ENCODE results near the gene TMEM248. TPM values are rescaled to one million over a fixed set of nuclear protein-coding genes. Genes with fewer than 3 reads are reported as not detected.

TMEM248 gene
- total and polyA plus RNA-seq, 2 experiments from 2014 or later, result 40.2 to 73.7 TPM

DNA sequence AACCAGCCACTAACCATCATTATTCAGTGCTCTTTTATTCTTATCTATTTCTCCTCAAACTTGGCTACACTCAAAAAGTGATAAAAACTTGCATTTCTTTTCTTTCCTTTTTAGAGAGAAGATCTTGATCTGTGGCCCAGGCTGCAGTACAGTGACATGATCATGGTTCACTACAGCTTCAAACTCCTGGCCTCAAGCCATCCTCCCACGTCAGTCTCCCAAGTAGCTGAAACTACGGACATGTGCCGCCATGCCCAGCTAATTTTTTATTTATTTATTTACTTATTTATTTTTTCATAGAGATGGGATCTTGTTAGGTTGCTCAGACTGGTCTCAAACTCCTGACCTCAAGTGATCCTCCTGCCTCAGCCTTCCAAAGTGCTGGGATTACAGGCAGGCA is 24.6 kb upstream of the TMEM248 start:
- Histone ChIP-seq H3K79me2 (replicated peaks; ENCODE audit: insufficient read depth) (no peaks in the 10 kb centered on the region), H3K4me1 (ENCODE audit: insufficient read depth) (no peaks in the 10 kb centered on the region), H2AFZ (no peak overlapping the region), H3K4me3 (no peak overlapping the region), H3F3A (replicated peaks; ENCODE audit: low read depth) (no peaks in the 10 kb centered on the region), H4K20me1 (replicated peaks; ENCODE audit: insufficient read depth) (no peaks in the 10 kb centered on the region), H3K27me3 (ENCODE audit: insufficient read depth) (no peaks in the 10 kb centered on the region), H3K9me2 (ENCODE audit: insufficient read depth) (no peaks in the 10 kb centered on the region), H3K27ac (ENCODE audit: low read depth) (no peak overlapping the region), H3K4me2 (no peak overlapping the region), H3K36me3 (ENCODE audit: insufficient read depth) (no peaks in the 10 kb centered on the region)
- Mint-ChIP-seq H3K4me1 (peaks cover 3% of the 10 kb centered on the region; the same call in 2 of the 3 replicates), H3K27me3 (ENCODE audit: insufficient read depth, low read depth, poor library complexity) (peaks cover 2% of the 10 kb centered on the region), H3K9me3 (no peaks in the 10 kb centered on the region), H3K4me3 (no peak overlapping the region), H3K27ac (peak overlapping the region; percentile 38; the same call in 1 of the 2 replicates), H3K36me3 (ENCODE audit: low read depth) (peaks cover 19% of the 10 kb centered on the region)
- no peak for TF ChIP-seq STAT1 (IDR thresholded peaks at IDR 0.05; ENCODE audit: unreplicated experiment)
- TF ChIP-seq ZNF331 (CRISPR knock-in tag; IDR thresholded peaks at IDR 0.05; ENCODE audit: low read depth), result no peak
- TF ChIP-seq, protein P1, sequence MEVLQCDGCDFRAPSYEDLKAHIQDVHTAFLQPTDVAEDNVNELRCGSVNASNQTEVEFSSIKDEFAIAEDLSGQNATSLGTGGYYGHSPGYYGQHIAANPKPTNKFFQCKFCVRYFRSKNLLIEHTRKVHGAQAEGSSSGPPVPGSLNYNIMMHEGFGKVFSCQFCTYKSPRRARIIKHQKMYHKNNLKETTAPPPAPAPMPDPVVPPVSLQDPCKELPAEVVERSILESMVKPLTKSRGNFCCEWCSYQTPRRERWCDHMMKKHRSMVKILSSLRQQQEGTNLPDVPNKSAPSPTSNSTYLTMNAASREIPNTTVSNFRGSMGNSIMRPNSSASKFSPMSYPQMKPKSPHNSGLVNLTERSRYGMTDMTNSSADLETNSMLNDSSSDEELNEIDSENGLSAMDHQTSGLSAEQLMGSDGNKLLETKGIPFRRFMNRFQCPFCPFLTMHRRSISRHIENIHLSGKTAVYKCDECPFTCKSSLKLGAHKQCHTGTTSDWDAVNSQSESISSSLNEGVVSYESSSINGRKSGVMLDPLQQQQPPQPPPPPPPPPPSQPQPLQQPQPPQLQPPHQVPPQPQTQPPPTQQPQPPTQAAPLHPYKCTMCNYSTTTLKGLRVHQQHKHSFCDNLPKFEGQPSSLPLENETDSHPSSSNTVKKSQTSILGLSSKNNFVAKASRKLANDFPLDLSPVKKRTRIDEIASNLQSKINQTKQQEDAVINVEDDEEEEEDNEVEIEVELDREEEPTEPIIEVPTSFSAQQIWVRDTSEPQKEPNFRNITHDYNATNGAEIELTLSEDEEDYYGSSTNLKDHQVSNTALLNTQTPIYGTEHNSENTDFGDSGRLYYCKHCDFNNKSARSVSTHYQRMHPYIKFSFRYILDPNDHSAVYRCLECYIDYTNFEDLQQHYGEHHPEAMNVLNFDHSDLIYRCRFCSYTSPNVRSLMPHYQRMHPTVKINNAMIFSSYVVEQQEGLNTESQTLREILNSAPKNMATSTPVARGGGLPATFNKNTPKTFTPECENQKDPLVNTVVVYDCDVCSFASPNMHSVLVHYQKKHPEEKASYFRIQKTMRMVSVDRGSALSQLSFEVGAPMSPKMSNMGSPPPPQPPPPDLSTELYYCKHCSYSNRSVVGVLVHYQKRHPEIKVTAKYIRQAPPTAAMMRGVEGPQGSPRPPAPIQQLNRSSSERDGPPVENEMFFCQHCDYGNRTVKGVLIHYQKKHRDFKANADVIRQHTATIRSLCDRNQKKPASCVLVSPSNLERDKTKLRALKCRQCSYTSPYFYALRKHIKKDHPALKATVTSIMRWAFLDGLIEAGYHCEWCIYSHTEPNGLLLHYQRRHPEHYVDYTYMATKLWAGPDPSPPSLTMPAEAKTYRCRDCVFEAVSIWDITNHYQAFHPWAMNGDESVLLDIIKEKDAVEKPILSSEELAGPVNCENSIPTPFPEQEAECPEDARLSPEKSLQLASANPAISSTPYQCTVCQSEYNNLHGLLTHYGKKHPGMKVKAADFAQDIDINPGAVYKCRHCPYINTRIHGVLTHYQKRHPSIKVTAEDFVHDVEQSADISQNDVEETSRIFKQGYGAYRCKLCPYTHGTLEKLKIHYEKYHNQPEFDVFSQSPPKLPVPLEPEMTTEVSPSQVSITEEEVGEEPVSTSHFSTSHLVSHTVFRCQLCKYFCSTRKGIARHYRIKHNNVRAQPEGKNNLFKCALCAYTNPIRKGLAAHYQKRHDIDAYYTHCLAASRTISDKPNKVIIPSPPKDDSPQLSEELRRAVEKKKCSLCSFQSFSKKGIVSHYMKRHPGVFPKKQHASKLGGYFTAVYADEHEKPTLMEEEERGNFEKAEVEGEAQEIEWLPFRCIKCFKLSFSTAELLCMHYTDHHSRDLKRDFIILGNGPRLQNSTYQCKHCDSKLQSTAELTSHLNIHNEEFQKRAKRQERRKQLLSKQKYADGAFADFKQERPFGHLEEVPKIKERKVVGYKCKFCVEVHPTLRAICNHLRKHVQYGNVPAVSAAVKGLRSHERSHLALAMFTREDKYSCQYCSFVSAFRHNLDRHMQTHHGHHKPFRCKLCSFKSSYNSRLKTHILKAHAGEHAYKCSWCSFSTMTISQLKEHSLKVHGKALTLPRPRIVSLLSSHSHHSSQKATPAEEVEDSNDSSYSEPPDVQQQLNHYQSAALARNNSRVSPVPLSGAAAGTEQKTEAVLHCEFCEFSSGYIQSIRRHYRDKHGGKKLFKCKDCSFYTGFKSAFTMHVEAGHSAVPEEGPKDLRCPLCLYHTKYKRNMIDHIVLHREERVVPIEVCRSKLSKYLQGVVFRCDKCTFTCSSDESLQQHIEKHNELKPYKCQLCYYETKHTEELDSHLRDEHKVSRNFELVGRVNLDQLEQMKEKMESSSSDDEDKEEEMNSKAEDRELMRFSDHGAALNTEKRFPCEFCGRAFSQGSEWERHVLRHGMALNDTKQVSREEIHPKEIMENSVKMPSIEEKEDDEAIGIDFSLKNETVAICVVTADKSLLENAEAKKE (CRISPR knock-in tag; IDR thresholded peaks at IDR 0.05), result no peak
- TF ChIP-seq, protein P2, sequence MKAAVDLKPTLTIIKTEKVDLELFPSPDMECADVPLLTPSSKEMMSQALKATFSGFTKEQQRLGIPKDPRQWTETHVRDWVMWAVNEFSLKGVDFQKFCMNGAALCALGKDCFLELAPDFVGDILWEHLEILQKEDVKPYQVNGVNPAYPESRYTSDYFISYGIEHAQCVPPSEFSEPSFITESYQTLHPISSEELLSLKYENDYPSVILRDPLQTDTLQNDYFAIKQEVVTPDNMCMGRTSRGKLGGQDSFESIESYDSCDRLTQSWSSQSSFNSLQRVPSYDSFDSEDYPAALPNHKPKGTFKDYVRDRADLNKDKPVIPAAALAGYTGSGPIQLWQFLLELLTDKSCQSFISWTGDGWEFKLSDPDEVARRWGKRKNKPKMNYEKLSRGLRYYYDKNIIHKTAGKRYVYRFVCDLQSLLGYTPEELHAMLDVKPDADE (IDR thresholded peaks at IDR 0.05), result no peak
- no peak for TF ChIP-seq EZH2phosphoT487 (IDR thresholded peaks at IDR 0.05; ENCODE audit: unreplicated experiment)
- TF ChIP-seq, protein P3, sequence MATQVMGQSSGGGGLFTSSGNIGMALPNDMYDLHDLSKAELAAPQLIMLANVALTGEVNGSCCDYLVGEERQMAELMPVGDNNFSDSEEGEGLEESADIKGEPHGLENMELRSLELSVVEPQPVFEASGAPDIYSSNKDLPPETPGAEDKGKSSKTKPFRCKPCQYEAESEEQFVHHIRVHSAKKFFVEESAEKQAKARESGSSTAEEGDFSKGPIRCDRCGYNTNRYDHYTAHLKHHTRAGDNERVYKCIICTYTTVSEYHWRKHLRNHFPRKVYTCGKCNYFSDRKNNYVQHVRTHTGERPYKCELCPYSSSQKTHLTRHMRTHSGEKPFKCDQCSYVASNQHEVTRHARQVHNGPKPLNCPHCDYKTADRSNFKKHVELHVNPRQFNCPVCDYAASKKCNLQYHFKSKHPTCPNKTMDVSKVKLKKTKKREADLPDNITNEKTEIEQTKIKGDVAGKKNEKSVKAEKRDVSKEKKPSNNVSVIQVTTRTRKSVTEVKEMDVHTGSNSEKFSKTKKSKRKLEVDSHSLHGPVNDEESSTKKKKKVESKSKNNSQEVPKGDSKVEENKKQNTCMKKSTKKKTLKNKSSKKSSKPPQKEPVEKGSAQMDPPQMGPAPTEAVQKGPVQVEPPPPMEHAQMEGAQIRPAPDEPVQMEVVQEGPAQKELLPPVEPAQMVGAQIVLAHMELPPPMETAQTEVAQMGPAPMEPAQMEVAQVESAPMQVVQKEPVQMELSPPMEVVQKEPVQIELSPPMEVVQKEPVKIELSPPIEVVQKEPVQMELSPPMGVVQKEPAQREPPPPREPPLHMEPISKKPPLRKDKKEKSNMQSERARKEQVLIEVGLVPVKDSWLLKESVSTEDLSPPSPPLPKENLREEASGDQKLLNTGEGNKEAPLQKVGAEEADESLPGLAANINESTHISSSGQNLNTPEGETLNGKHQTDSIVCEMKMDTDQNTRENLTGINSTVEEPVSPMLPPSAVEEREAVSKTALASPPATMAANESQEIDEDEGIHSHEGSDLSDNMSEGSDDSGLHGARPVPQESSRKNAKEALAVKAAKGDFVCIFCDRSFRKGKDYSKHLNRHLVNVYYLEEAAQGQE (IDR thresholded peaks at IDR 0.05; ENCODE audit: unreplicated experiment), result no peak
- TF ChIP-seq JUNB (IDR thresholded peaks at IDR 0.05; ENCODE audit: unreplicated experiment), result no peak
- no peak for TF ChIP-seq POLR2AphosphoS5 (IDR thresholded peaks at IDR 0.05; ENCODE audit: low read depth)
- no peak for TF ChIP-seq ZNF114 (CRISPR knock-in tag; IDR thresholded peaks at IDR 0.05)
- TF ChIP-seq, protein P4, sequence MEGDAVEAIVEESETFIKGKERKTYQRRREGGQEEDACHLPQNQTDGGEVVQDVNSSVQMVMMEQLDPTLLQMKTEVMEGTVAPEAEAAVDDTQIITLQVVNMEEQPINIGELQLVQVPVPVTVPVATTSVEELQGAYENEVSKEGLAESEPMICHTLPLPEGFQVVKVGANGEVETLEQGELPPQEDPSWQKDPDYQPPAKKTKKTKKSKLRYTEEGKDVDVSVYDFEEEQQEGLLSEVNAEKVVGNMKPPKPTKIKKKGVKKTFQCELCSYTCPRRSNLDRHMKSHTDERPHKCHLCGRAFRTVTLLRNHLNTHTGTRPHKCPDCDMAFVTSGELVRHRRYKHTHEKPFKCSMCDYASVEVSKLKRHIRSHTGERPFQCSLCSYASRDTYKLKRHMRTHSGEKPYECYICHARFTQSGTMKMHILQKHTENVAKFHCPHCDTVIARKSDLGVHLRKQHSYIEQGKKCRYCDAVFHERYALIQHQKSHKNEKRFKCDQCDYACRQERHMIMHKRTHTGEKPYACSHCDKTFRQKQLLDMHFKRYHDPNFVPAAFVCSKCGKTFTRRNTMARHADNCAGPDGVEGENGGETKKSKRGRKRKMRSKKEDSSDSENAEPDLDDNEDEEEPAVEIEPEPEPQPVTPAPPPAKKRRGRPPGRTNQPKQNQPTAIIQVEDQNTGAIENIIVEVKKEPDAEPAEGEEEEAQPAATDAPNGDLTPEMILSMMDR (conservative IDR thresholded peaks at IDR 0.05; ENCODE audit: low read depth in 2 of 2), result no peak
- TF ChIP-seq CREB1 (CRISPR knock-in tag; IDR thresholded peaks at IDR 0.05; ENCODE audit: low read depth), result no peak
- no peak for TF ChIP-seq NANOG (IDR thresholded peaks at IDR 0.05; ENCODE audit: borderline replicate concordance)
- no peak for TF ChIP-seq EZH2 (IDR thresholded peaks at IDR 0.05; ENCODE audit: low read depth, unreplicated experiment)
- DNase-seq (ENCODE audit: low spot score) (no peak), ATAC-seq (no peak)
